Stimulated activated CD4-positive, alpha-beta T cell treated with anti-CD3 and anti-CD28 coated beads, Interleukin-12 subunit alpha, Interleukin-12 subunit beta, amount 100 ng/mL, for 48 hours (primary cell): ENCODE data around the gene ABHD12.
"Not testable (repeated sequence)": the region's sequence is repeated elsewhere in the genome, so short reads cannot be mapped to it uniquely, and the experiment has no call there.

Source experiments
- DNase-seq, 3 donors: peaks; one replicate each; pipeline ENCODE4 v3.0.0-alpha.2; 2020; ENCODE audit warnings: low read depth in 2 of 3, low spot score in 1 of 3

The ABHD12 gene

DNA sequence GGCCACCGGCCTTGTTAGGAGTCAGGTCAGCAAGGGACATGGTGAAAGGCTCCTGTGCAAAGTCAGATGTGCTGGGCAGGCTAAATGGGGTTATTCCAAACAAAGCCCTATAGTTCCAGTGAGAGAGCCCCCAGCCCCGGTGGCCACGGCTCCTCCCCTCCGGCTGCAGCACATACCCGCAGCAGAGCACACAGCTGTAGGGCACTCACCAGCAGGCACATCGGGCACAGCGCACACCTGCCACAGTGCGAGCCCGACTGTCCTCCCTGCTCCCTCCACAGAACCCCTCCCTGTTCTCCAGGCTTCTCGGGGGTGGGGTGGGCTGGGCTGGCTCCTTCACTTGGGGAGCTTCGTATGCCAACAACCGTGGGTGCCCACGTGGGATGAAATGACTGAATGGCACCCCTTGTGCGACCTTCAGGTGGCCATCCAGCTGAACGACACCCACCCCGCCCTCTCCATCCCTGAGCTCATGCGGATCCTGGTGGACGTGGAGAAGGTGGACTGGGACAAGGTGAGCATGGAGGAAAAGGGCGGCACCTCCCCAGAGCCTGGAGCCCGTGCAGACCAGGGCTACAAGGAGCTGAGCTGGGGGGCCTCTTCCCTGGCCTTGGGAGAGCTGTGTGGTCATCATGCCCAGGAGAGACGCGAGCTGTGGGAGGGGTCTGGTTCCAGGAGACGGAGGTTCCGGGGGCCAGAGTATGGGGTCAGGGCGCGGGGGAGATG, 111.8 kb downstream of the ABHD12 start:
- no peak for DNase-seq

DNA sequence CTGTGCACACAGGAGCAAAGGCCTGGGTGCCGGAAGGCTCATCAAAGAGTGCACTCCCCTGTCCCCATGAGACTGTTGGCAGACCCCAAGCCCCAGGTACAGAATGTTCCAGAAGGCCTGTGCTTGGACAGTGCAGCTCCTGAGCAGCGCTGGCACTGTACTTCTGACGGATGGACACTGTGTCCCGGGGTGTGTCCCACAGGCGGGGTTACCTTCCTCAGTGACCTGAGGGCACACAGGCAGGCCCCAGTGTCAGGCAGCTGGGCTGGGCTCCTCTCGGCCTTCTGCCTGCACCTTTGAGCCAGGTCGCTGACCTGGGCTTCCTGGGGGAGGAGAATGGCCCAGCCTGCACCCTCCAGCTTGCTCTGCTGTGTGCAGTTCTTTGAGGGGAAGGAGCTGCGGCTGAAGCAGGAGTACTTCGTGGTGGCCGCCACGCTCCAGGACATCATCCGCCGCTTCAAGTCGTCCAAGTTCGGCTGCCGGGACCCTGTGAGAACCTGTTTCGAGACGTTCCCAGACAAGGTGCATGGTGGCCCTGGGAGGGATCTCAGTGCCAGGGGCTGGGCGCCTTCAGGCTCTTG, 112.6 kb downstream of the ABHD12 start:
- DNase-seq, result no peak

DNA sequence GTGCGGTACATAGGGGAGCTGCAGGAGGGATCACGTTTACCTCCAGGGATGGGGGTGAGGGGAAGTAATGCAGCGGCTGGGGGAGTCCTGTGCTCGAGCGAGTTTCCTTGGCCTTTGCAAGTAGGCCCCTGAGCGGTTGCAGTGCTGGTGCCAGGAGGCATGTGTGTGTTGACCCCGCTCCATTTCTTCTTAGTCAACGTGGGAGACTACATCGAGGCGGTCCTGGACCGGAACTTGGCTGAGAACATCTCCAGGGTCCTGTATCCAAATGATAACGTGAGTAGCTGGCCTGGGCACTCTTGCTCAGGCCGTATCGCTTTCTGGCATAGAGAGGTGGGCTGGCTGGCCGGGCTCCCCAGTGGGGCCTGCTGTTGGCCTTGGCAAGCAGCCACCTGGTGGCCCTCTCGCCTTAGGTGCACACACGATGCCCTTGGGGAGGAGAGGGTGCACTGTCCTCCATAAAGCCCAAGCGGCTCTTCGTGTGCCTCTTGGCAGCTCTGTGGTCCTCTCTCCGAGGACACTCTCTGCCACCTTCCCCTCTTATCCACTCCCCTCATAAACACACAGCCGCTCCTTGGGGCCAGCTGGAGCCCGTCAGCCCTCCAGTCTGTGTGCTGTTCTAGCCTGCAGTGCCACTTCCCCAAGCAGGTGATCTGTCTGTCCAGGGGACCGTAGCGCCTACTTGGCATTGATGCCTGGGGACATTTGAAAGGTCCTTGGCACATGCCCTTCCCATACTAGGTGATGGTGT, 113.4 kb downstream of the ABHD12 start:
- no peak for DNase-seq

DNA sequence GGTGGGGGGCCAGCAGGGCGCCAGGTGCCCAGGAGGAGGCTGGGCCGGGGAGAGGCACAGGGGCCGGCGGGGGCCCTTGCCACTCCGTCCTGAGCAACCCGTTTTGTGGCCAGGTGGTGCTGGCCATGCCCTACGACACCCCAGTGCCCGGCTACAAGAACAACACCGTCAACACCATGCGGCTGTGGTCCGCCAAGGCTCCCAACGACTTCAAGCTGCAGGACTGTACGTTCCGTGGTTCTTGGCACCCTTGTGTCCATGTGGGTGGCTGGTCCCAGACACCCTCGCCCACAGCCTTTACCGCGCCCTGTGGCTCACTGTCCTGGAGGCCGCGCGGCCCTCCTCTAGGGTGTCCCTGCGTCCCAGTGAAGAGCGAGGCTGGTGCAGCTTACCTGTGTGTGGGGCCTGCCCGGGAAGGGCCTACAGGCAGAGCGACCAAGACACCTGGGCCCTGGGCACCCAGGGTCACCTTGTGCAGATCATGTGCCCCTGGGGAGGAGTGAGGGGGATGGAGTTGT, 114.0 kb downstream of the ABHD12 start:
- no peak for DNase-seq

DNA sequence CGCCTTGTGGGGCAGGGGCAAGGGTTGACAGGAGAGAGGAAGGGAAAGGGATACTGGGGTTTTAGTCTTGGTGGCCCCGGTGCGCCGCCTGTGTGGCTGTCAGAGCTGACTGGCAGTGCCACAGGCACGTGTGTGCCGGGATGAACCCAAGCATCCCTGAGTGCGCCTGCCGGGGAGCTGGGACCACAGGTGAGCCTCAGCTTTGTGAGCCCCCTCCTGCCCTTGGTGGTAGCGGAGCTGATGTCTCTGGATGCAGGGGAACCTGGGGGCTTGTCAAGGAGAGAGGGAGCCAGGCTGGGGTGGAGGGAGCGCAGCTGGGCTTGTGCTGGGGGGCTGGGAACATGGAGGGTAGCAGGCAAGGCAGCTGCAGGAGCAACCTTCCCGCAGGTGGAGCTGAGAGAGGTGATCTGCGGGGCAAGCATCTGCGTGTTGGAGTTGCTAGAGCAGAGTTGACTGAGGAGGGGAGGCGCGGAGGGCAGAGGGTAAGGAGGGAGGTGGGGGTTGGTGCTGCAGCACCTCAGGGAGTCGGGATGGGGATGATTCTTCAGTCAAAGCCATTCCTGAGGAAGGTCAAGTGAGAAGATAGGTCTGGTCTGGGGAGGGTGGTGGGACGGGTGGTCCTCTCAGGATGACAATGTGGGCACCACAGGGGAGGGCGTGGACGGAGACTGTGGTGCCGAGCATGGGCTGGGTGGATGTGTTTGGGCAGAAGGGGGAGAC, 114.7 kb downstream of the ABHD12 start:
- DNase-seq, result no peak

DNA sequence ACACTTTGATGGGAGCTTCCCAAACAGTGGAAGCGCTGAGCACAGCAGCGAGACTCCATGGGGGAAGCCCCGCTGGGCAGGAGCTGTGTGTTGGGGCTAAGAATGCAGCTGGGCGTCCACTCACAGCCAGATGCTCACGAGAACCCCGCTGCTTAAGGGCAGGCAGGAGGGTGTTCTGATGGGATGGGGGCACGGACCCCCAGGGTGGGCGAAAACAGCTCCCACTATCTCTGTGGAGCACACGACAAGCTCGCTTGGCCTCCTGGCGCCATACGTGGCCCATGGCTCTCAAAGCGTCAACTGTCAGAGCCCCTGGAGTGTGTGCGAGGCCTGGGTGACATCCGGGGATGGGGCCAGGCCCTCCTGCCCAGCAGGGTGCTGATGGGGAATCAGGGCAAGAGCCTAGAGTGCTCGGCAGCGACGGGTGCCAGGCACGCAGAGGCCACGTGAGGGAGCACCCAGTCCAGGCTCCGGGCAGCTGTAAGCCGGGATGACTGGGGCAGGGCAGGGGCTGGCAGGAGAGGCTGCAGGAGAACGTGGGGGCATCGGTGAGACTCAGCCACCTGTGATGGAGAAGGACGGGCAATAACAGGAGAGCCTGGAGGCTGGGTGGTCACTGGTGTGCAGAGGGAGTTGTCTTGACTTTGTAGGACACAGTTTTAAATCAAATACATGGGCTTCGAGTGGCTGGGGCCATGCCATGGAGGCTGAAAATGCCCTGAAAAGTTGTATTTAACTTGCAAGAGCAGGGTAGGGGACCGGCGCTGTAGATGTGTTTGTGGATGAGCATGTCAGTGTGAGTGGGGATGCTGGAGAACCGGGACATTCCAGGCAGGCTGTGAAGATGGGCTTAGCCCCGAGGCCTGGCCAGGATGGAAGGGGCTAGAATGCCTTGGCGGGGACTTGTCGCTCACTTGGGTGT, 115.5 kb downstream of the ABHD12 start:
- no peak for DNase-seq

DNA sequence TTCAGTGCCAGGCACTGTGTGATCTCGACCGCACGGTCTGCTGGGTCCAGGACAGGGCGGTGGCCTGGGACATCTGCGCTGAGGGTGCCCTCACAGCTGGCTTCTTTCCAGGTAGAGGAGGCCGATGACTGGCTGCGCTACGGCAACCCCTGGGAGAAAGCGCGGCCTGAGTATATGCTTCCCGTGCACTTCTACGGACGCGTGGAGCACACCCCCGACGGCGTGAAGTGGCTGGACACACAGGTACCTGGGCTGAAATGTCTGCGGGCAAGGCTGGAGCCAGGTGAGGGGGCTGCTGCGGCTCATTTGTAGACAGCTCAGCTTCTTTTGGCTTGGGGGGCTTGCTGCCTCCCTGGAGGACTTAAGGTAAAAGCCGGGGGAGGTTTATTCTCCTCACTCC, 116.2 kb downstream of the ABHD12 start:
- DNase-seq, result no peak

DNA sequence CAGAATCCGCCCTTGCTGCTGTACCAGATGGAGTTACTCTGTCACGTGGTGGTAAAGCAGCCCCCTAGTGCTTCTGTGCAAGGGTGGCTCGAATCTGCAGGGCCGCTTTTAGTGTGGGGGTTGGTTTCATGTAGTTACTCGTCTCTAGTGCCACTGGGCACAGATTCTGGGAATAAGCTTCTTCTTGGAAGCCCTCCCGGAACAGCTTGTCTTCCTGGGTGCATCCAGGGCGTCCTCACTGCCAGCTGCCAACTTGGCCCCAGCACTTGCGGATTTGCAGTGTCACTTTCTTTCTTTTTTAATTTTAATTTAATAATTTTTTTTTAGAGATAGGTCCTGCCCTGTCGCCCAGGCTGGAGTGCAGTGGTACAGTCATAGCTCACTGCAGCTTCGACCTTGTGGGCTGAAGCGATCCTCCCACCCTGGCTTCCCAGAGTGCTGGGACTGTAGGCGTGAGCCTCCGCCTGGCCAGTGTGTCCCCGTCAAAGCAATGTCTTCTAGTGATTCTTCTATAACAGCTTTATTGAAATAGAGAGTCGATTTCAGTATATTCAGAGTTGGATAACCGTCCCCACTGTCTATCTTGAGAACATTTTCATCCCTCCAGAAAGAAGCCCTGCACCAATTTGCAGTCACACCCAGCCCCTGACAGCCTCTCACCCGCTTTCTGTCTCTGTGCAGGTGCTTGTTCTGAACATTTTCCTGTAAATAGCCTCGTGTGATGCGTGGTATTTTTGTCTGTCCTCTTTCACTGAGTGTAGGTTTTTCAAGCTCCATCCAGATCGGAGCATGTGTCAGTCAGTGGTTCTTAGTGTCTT, 116.9 kb downstream of the ABHD12 start:
- no peak for DNase-seq

DNA sequence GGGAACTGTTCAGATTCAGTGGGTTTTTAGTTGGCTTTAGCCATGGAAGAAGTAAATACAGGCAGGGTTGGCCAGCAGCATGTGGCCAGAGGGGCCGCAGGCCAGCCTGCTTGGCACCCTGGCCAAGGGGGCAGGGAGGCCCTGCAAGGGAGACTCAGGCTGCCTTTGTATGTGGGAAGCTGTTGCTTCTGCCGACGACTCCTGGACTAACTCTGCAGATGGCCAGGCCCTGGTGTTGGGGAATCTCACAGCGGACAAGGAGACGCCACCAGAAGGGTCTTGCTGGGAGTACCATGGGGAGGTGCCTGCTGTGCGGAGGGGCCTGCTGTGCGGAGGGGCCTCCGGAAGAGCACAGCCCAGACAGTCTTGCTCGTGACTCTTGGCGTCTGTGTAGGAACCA, 117.6 kb downstream of the ABHD12 start:
- DNase-seq, result no peak

DNA sequence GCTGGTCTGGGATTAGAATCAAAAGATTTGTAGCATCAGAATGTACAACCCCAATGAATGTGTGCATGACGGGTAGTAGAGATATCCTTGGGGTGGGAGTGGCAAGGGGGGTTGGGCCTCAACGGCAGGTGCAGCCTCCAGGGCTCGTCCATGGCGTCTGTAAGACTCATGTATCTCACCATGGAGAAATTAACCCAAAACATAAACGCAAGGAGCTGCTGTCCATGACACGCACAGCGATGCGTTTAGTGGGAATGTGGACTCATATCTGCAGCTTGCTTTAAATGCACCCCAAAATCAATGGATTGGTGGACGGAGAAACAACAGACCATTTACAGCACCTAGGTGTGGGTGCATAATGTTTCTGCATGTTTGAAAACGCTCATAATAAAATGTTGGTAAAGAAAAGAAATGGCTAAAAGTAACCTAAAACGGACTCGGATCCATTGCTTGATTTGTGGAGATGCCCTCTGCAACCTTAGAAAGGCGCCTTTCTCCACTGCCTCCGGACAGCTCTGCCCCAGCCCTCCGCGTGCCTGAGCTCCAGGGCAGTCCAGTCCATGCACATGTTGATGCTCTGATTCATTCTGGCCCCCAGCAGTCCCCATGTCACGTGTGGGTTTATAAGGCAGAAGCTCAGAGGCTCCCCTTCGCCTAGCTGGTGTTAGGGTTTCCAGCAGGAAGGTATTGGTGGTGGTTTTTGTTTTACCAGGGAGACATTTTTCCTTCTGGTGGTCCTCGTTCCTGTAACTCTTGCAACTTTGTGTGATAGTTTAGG, 118.2 kb downstream of the ABHD12 start:
- no peak for DNase-seq

DNA sequence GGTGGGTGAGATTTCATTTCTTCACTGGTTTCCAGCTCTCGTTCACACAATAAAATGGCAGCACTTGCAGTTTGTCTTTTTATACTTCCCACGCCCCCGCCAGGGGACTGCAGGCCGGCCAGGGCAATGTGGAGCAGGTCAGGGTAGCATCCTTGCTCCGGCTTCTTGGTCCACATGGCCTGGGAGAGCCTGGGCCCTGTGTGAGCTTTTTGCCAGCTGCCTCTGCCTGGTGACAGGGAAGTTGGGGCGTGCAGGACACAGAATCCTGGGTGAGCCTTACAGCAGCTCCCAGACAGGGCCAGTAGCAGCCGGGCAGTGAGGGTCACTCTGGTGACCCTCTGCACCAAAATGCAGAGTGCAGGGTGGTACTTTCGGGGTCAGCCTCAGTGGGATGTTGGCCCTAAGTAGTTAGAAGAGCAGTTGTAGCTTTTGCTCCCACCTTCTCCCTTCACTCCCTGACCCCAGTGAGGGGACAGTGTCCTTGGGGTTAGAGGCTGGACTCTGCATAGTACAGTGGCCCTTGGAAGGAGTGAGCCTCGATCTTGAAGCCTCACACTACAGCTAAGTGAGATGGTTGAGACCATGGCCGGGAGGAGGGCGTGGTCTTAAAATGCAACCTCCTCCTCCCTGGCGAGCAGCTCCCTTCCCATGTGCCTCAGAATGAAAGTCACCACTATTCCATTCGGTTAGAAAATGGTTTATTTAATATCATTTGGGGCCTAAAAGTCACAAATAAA, 119.0 kb downstream of the ABHD12 start:
- DNase-seq, result no peak

DNA sequence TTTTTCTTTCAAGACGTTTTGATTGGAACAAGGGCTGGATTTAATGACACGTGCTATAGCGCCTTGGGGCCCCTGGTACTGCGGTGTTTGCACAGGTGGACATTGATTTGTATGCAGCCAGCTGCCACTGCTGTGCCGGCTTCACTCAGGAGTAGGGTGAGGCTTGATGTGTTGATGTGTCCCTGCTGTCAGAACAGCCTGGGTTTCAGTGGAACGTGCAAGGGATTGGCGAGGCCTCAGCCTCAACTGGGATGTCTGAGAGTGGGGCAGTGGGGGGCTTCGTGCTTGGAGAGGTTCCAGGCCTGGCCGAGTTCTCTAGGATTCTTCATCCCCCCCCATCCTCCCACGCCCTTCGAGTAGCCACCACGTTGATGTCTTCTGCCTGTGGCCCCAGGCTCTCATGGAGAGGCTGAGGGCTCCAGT, 119.8 kb downstream of the ABHD12 start:
- no peak for DNase-seq

DNA sequence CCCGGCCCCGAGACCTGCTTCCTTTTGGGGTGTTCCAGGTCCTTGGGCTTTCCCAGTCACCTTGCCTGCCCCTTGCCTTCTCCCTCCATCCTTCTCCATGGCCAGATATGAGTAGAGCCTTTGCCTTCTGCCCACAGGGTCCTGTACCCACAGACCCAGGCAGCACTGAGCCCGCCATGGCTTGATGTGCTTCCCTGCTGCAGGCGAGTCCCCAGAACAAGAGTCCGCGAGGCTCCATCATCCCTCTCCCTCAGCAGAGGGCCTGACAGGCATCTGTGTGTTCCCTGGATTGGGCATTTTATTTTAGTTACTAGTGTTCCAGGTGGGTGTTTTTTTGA, 120.8 kb downstream of the ABHD12 start:
- no peak for DNase-seq

DNA sequence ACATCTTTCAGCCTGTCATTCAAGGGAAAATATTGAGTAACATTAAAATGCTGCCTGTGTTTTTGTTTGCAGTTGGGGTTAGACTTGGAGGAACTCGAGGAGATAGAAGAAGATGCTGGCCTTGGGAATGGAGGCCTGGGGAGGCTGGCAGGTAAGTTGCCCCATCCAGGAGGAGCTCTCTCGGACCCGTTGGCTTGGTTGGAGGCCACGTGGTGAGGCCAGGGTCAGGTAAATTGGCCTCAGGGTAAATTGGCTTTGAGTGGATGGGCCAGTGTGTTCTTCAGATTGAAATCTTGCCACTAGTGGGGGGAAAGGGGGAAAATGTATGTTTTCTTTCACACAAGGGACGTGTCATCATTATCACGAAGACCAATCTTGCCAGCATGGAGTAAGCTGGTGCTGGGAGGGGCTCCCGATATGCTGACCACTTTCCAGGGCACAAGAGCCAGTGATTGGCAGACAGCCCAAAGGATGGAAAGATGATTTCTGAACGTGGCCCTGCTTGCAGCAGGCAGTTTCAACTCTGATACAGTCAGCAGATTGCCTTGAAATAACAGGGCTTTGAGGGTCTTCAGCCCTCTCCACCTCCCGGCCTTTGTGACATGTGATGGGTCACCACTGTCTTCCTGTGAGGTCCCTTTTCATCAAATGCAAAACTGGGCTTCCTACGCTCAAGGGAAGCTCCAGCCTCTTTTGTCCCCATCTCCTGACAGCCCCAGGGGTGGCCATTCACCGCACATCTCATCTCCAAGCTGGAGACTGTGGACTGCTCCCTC, 121.4 kb downstream of the ABHD12 start:
- no peak for DNase-seq

DNA sequence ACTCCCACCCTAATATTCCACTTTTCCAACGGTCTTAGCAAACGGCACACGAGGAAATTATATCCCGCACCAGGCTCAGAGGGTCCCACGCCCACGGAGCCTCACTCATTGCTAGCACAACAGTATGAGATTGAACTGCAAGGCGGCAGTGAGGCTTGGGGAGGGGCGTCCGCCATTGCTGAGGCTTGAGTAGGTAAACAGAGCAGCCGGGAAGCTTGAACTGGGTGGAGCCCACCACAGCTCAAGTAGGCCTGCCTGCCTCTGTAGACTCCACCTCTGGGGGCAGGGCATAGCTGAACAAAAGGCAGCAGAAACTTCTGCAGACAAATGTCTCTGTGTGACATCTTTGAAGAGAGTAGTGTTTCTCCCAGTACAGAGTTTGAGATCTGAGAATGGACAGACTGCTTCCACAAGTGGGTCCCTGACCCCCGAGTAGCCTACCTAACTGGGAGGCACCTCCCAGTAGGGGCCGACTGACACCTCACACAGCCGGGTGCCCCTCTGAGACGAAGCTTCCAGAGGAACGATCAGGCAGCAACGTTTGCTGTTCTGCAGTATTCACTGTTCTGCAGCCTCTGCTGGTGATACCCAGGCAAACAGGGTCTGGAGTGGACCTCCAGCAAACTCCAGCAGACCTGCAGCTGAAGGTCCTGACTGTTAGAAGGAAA, 129.7 kb downstream of the ABHD12 start:
- not testable (repeated sequence) for DNase-seq

DNA sequence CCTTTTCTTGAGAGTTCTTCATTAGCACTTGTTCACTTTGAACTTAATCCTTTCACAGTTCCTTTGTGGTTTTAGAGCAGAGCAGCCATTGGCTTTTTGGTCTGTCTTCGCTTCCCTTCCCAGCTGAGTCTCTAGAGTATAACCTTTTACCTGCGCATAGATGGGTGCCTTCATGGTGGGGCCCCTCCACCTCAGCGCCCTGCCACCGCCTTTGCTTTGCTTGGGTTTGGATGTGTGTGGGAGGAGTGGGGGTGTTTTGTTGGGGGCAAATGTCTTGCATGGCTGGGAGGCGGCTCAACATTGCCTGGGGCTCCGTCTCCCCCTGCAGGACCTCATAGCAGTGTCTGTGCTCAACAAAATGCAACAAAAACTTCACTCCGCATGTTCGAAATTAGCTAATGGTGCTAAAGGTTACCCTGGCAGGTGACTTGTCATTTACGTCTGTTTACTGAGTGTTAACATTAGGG, 130.8 kb downstream of the ABHD12 start:
- DNase-seq, result no peak

DNA sequence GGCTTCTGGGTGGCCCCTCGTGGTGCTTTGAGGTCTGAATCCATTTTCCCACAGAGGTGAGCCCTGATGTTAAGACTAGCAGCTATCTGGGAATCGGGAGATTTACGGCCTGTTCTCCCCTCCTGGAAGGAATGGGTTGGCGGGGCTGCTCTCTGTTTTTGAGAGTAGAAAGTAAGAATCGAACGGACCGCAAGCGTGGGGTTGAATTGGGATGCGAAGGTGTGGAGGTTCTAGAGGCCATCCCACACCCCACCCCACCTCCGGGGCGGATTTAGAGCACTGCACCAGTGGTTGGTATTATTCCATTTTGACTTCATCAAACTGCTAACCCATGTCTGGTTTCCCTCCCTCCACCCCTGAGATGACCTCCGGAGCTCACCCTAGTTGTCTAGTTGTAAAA, 131.3 kb downstream of the ABHD12 start:
- DNase-seq, result no peak
